Astrocyte (in vitro differentiated cells and primary cell): ENCODE data around the gene ISLR2. TPM values are rescaled to one million over a fixed set of nuclear protein-coding genes. Genes with fewer than 3 reads are reported as not detected.

Source experiments
- DNase-seq: peaks from one replicate; pipeline ENCODE4 v3.0.0-alpha.2; 2010; ENCODE audit warnings: low read depth
- FAIRE-seq: peaks from 2 replicates; lab custom pipeline; 2011; peaks lifted over from hg19 to GRCh38; lab: Jason Lieb, UNC
- H2AFZ ChIP-seq: 2 replicates; pipeline ENCODE4 v1.6.0; 2012; ENCODE audit warnings: low read depth, low read length, inconsistent platforms
- H3K27ac ChIP-seq: 2 replicates; pipeline ENCODE4 v1.5.1; 2011; ENCODE audit warnings: low read depth, low read length, inconsistent platforms
- H3K27me3 ChIP-seq: 2 replicates; pipeline ENCODE4 v1.6.0; 2011; ENCODE audit warnings: low read length, inconsistent platforms; ENCODE audit not compliant: insufficient read depth
- H3K36me3 ChIP-seq: 2 replicates; pipeline ENCODE4 v1.5.1; 2011; ENCODE audit warnings: low read length, inconsistent platforms; ENCODE audit not compliant: insufficient read depth
- H3K4me1 ChIP-seq: 2 replicates; pipeline ENCODE4 v1.5.1; 2011; ENCODE audit warnings: low read length, inconsistent platforms; ENCODE audit not compliant: insufficient read depth
- H3K4me2 ChIP-seq: 2 replicates; pipeline ENCODE4 v1.6.0; 2012; ENCODE audit warnings: low read length, inconsistent platforms
- H3K4me3 ChIP-seq: 2 replicates; pipeline ENCODE4 v1.5.1; 2011; ENCODE audit warnings: low read depth, mild to moderate bottlenecking, low read length, inconsistent platforms; ENCODE audit not compliant: insufficient read depth
- H3K79me2 ChIP-seq: 2 replicates; pipeline ENCODE4 v1.6.0; 2012; ENCODE audit warnings: mild to moderate bottlenecking, low read length, inconsistent platforms; ENCODE audit not compliant: insufficient read depth
- H3K9ac ChIP-seq: 2 replicates; pipeline ENCODE4 v1.6.0; 2012; ENCODE audit warnings: mild to moderate bottlenecking, low read length, inconsistent platforms
- H3K9me3 ChIP-seq: 2 replicates; pipeline ENCODE4 v1.5.1; 2012; ENCODE audit warnings: low read depth, mild to moderate bottlenecking, low read length, inconsistent platforms; ENCODE audit not compliant: insufficient read depth
- H4K20me1 ChIP-seq: 2 replicates; pipeline ENCODE4 v1.6.0; 2012; ENCODE audit warnings: low read length, inconsistent platforms; ENCODE audit not compliant: insufficient read depth
- H3K27ac Mint-ChIP-seq: one replicate; pipeline ENCODE4 v1.8.0; 2021; ENCODE audit warnings: mild to moderate bottlenecking, mixed read lengths; ENCODE audit not compliant: unreplicated experiment
- H3K27me3 Mint-ChIP-seq: one replicate; pipeline ENCODE4 v1.8.0; 2021; ENCODE audit warnings: low read depth, mixed read lengths; ENCODE audit not compliant: unreplicated experiment
- H3K36me3 Mint-ChIP-seq: one replicate; pipeline ENCODE4 v1.8.0; 2021; ENCODE audit warnings: low read depth, mixed read lengths; ENCODE audit not compliant: unreplicated experiment
- H3K4me1 Mint-ChIP-seq: one replicate; pipeline ENCODE4 v1.8.0; 2021; ENCODE audit warnings: low read depth, mixed read lengths; ENCODE audit not compliant: unreplicated experiment
- H3K4me3 Mint-ChIP-seq: one replicate; pipeline ENCODE4 v1.8.0; 2021; ENCODE audit warnings: mild to moderate bottlenecking, moderate library complexity, mixed read lengths; ENCODE audit not compliant: unreplicated experiment
- H3K9me3 Mint-ChIP-seq: one replicate; pipeline ENCODE4 v1.8.0; 2021; ENCODE audit warnings: mild to moderate bottlenecking, mixed read lengths; ENCODE audit not compliant: unreplicated experiment
- CTCF ChIP-seq: IDR thresholded peaks from 2 replicates; pipeline ENCODE4 v1.5.1; 2011; ENCODE audit warnings: low read depth, mild to moderate bottlenecking, inconsistent platforms, low read length, moderate library complexity; ENCODE audit not compliant: insufficient read depth
- EZH2 ChIP-seq: IDR thresholded peaks from 2 replicates; pipeline ENCODE4 v1.6.1; 2012; ENCODE audit warnings: mild to moderate bottlenecking, low read length, inconsistent platforms; ENCODE audit not compliant: insufficient read depth
- total RNA-seq: library from RNA; stranded (reverse); gene quantifications from 2 replicates; pipeline ENCODE4 v1.2.1, GENCODE V29; 2021

ISLR2 gene
- total RNA-seq, 1 donor from 2014 or later = 0.14 TPM

- peaks cover 47% of the 10 kb centered on the region for H3K27me3 ChIP-seq
- peaks cover 67% of the 10 kb centered on the region for H3K27me3 Mint-ChIP-seq
- H3K36me3 Mint-ChIP-seq = no peaks in the 10 kb centered on the region
- no peaks in the 10 kb centered on the region for H4K20me1 ChIP-seq
- H3K9me3 Mint-ChIP-seq = peaks cover 29% of the 10 kb centered on the region
- H3K4me2 ChIP-seq = peak overlapping the region; percentile 83
- H3K79me2 ChIP-seq = no peaks in the 10 kb centered on the region
- H3K4me3 Mint-ChIP-seq = no peak overlapping the region
- peaks cover 18% of the 10 kb centered on the region for H3K9me3 ChIP-seq
- TF ChIP-seq CTCF = no peak
- TF ChIP-seq EZH2 = no peak
- DNase-seq (no peak), FAIRE-seq (no peak)
- peaks cover 7% of the 10 kb centered on the region for H3K4me1 Mint-ChIP-seq
- no peak overlapping the region for H3K4me3 ChIP-seq
- no peak overlapping the region for H3K9ac ChIP-seq
- H2AFZ ChIP-seq = no peak overlapping the region
- H3K27ac ChIP-seq = no peak overlapping the region
- H3K27ac Mint-ChIP-seq = peak overlapping the region; percentile 89
- peaks cover 24% of the 10 kb centered on the region for H3K4me1 ChIP-seq
- H3K36me3 ChIP-seq = no peaks in the 10 kb centered on the region
These were observed 4.7 kb downstream of the ISLR2 start for GRCh38 chr15:74135041-74135565.

DNA sequence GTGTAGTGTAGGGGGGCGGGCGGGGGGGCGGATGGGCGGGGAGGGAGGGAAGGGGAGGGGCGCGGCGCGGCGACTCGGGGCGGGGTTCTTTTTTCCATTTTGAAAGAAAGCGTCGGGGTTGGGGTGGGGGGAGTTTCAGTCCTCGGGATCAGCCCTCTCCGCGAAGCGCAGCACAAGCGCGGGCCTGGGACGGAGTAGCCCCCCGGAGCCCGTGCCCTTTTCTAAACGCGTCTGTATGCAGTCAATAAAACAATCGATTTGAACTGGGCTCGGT is 6.1 kb downstream of the ISLR2 start:
- H3K36me3 ChIP-seq = no peaks in the 10 kb centered on the region
- FAIRE-seq (no peak), DNase-seq (no peak)
- peaks cover 19% of the 10 kb centered on the region for H3K9me3 Mint-ChIP-seq
- H3K9ac ChIP-seq = peak overlapping the region; percentile 67
- no peaks in the 10 kb centered on the region for H3K79me2 ChIP-seq
- peaks cover 5% of the 10 kb centered on the region for H3K4me1 Mint-ChIP-seq
- peak overlapping the region; percentile 77 for H3K4me3 Mint-ChIP-seq
- TF ChIP-seq EZH2 (no peak), CTCF (no peak)
- H3K27me3 ChIP-seq = peaks cover 34% of the 10 kb centered on the region
- H3K4me1 ChIP-seq = peaks cover 18% of the 10 kb centered on the region
- peaks cover 17% of the 10 kb centered on the region for H3K9me3 ChIP-seq
- H2AFZ ChIP-seq = peak overlapping the region; percentile 64
- H3K4me3 ChIP-seq = peak overlapping the region; percentile 53
- no peak overlapping the region for H3K27ac ChIP-seq
- no peaks in the 10 kb centered on the region for H3K36me3 Mint-ChIP-seq
- H4K20me1 ChIP-seq = no peaks in the 10 kb centered on the region
- H3K27me3 Mint-ChIP-seq = peaks cover 57% of the 10 kb centered on the region
- peak overlapping the region; percentile 83 for H3K4me2 ChIP-seq
- H3K27ac Mint-ChIP-seq = no peak overlapping the region

GRCh38 chr15:74136814-74137536 is 6.6 kb downstream of the ISLR2 start:
- Histone ChIP-seq H3K27ac (no peak overlapping the region), H3K36me3 (no peaks in the 10 kb centered on the region), H3K9me3 (peaks cover 12% of the 10 kb centered on the region), H3K4me3 (peak overlapping the region; percentile 53), H4K20me1 (no peaks in the 10 kb centered on the region), H3K4me1 (peaks cover 18% of the 10 kb centered on the region), H3K9ac (peak overlapping the region; percentile 67), H2AFZ (peak overlapping the region; percentile 64), H3K79me2 (no peaks in the 10 kb centered on the region), H3K4me2 (peak overlapping the region; percentile 83), H3K27me3 (peaks cover 29% of the 10 kb centered on the region)
- H3K9me3 Mint-ChIP-seq = peaks cover 16% of the 10 kb centered on the region
- H3K36me3 Mint-ChIP-seq = no peaks in the 10 kb centered on the region
- H3K27me3 Mint-ChIP-seq = peaks cover 52% of the 10 kb centered on the region
- peak overlapping the region; percentile 71 for H3K27ac Mint-ChIP-seq
- DNase-seq (no peak), FAIRE-seq (no peak)
- H3K4me1 Mint-ChIP-seq = peaks cover 7% of the 10 kb centered on the region
- no peak for TF ChIP-seq CTCF
- peak overlapping the region; percentile 77 for H3K4me3 Mint-ChIP-seq
